Measurements from ENCODE around the gene PITRM1.
"Not testable (repeated sequence)": the region's sequence is repeated elsewhere in the genome, so short reads cannot be mapped to it uniquely, and the experiment has no call there.

PITRM1 gene

GRCh38 chr10:3178042-3178441 is 5.5 kb upstream of the PITRM1 start:
- no peak for TF ChIP-seq CTCF (IDR thresholded peaks at IDR 0.05; ENCODE audit: unreplicated experiment in 3 of 3)
- Mint-ChIP-seq H3K4me3 (no peak overlapping the region), H3K4me1 (no peaks in the 10 kb centered on the region), H3K27me3 (ENCODE audit: low read depth) (peaks cover 8% of the 10 kb centered on the region), H3K27ac (no peak overlapping the region), H3K9me3 (peaks cover 3% of the 10 kb centered on the region), H3K36me3 (ENCODE audit: low read depth) (no peaks in the 10 kb centered on the region)

- Mint-ChIP-seq H3K9me3 (peaks cover 3% of the 10 kb centered on the region), H3K27me3 (ENCODE audit: low read depth) (peaks cover 3% of the 10 kb centered on the region), H3K4me1 (peaks cover 22% of the 10 kb centered on the region), H3K4me3 (peak overlapping the region; percentile 80 to 85 (median 83)), H3K36me3 (ENCODE audit: low read depth) (peaks cover 11% of the 10 kb centered on the region), H3K27ac (peak overlapping the region in 2 of 3 experiments; percentile 1 to 40)
- TF ChIP-seq CTCF (IDR thresholded peaks at IDR 0.05; ENCODE audit: unreplicated experiment in 3 of 3), result no peak
Observed at GRCh38 chr10:3173171-3173878, 743 bp upstream of the PITRM1 start.

- Mint-ChIP-seq H3K36me3 (ENCODE audit: low read depth) (peaks cover 21% of the 10 kb centered on the region), H3K27me3 (ENCODE audit: low read depth) (peaks cover 3% of the 10 kb centered on the region), H3K9me3 (no peaks in the 10 kb centered on the region), H3K4me1 (peaks cover 28% of the 10 kb centered on the region), H3K4me3 (peak overlapping the region; percentile 91 to 98 (median 91)), H3K27ac (peak overlapping the region; percentile 79 to 90 (median 89))
- no peak for TF ChIP-seq CTCF (IDR thresholded peaks at IDR 0.05; ENCODE audit: unreplicated experiment in 3 of 3)
Observed at GRCh38 chr10:3172081-3172445, 519 bp downstream of the PITRM1 start.

- Mint-ChIP-seq H3K4me1 (peaks cover 34% of the 10 kb centered on the region), H3K27ac (peak overlapping the region; percentile 79 to 90 (median 89)), H3K4me3 (peak overlapping the region; percentile 91 to 98 (median 91)), H3K36me3 (ENCODE audit: low read depth) (peaks cover 27% of the 10 kb centered on the region)
- H3K27me3 Mint-ChIP-seq (ENCODE audit: low read depth); H3K9me3 Mint-ChIP-seq: not testable (repeated sequence)
Observed at GRCh38 chr10:3171488-3171887, 1.1 kb downstream of the PITRM1 start.

- no peaks in the 10 kb centered on the region for H3K27me3 Mint-ChIP-seq (ENCODE audit: low read depth)
- no peak for TF ChIP-seq CTCF (IDR thresholded peaks at IDR 0.05; ENCODE audit: unreplicated experiment in 3 of 3)
- H3K36me3 Mint-ChIP-seq (ENCODE audit: low read depth), result peaks cover 45% of the 10 kb centered on the region
- H3K4me1 Mint-ChIP-seq, result peaks cover 49% of the 10 kb centered on the region
- H3K9me3 Mint-ChIP-seq, result no peaks in the 10 kb centered on the region
- peak overlapping the region in 1 of 3 experiments; percentile 13 for H3K4me3 Mint-ChIP-seq
- peak overlapping the region; percentile 70 to 96 (median 94) for H3K27ac Mint-ChIP-seq
Observed at GRCh38 chr10:3169673-3170072, 2.9 kb downstream of the PITRM1 start.

GRCh38 chr10:3169271-3169670 is 3.3 kb downstream of the PITRM1 start:
- Mint-ChIP-seq H3K4me1 (peaks cover 49% of the 10 kb centered on the region), H3K36me3 (ENCODE audit: low read depth) (peaks cover 47% of the 10 kb centered on the region), H3K27ac (peak overlapping the region; percentile 70 to 96 (median 94)), H3K9me3 (no peaks in the 10 kb centered on the region), H3K27me3 (ENCODE audit: low read depth) (no peaks in the 10 kb centered on the region), H3K4me3 (peak overlapping the region; percentile 7 to 39 (median 8))
- TF ChIP-seq CTCF (IDR thresholded peaks at IDR 0.05; ENCODE audit: unreplicated experiment in 3 of 3), result no peak
